ENCODE measurements around the gene CLTRN.
"Not testable (repeated sequence)": the region's sequence is repeated elsewhere in the genome, so short reads cannot be mapped to it uniquely, and the experiment has no call there.

The CLTRN gene

GRCh38 chrX:15664487-15665444 lies at the start of gene CLTRN:
Gene CLTRN, minus strand, starts transcription at chrX:15664805. Its CDS starts 30 bp downstream, at chrX:15664775.
- no peak for TF ChIP-seq CTCF (conservative IDR thresholded peaks at IDR 0.05; ENCODE audit: low read depth, low read length)
- H3K4me3 ChIP-seq (ENCODE audit: low read length), result no peak within 1 kb of the TSS
- no peak for DNase-seq (ENCODE audit: low read depth)

- not testable (repeated sequence) for DNase-seq (ENCODE audit: low read depth)
Measured at GRCh38 chrX:15704273-15704672, 39.7 kb upstream of the CLTRN start.

GRCh38 chrX:15703809-15704208 lies 39.2 kb upstream of the CLTRN start:
- H3K4me3 ChIP-seq (ENCODE audit: low read length); DNase-seq (ENCODE audit: low read depth): not testable (repeated sequence)

More at GRCh38 chrX:15704273-15704672, 39.7 kb upstream of the CLTRN start:
- not testable (repeated sequence) for H3K4me3 ChIP-seq (ENCODE audit: low read length)

- no peak overlapping the region for H3K4me3 ChIP-seq (ENCODE audit: low read length)
- TF ChIP-seq CTCF (conservative IDR thresholded peaks at IDR 0.05; ENCODE audit: low read depth, low read length), result no peak
- no peak for DNase-seq (ENCODE audit: low read depth)
Measured at GRCh38 chrX:15702488-15703371, 38.1 kb upstream of the CLTRN start.

- no peak for DNase-seq (ENCODE audit: low read depth)
- H3K4me3 ChIP-seq (ENCODE audit: low read length), result no peak overlapping the region
- TF ChIP-seq CTCF (conservative IDR thresholded peaks at IDR 0.05; ENCODE audit: low read depth, low read length), result no peak
Measured at GRCh38 chrX:15696516-15696915, 31.9 kb upstream of the CLTRN start.

- TF ChIP-seq CTCF (conservative IDR thresholded peaks at IDR 0.05; ENCODE audit: low read depth, low read length), result no peak
- no peak overlapping the region for H3K4me3 ChIP-seq (ENCODE audit: low read length)
- no peak for DNase-seq (ENCODE audit: low read depth)
Measured at GRCh38 chrX:15694941-15695451, 30.4 kb upstream of the CLTRN start.

GRCh38 chrX:15686818-15687685 lies 22.4 kb upstream of the CLTRN start:
- TF ChIP-seq CTCF (conservative IDR thresholded peaks at IDR 0.05; ENCODE audit: low read depth, low read length), result peak; percentile 91
- H3K4me3 ChIP-seq (ENCODE audit: low read length), result no peak overlapping the region
- DNase-seq (ENCODE audit: low read depth), result no peak
